ENCODE data around the gene PRDM2.

GRCh38 chr1:13769212-13769611, 69.2 kb downstream of the PRDM2 start:
- TF ChIP-seq SP1 (IDR thresholded peaks at IDR 0.05) (no peak), CTBP1 (IDR thresholded peaks at IDR 0.05; ENCODE audit: borderline replicate concordance) (no peak), LEF1 (IDR thresholded peaks at IDR 0.05; ENCODE audit: borderline replicate concordance) (no peak), FOXA1 (IDR thresholded peaks at IDR 0.05) (no peak), TARDBP (IDR thresholded peaks at IDR 0.05) (no peak), BHLHE40 (IDR thresholded peaks at IDR 0.05; ENCODE audit: borderline replicate concordance) (no peak)
